Mesendoderm (in vitro differentiated cells): ENCODE results near the gene CLINT1. TPM values are rescaled to one million over a fixed set of nuclear protein-coding genes. Genes with fewer than 3 reads are reported as not detected.

Source experiments
- small RNA-seq: library from polyadenylated mRNA; stranded (forward); fragments of <200 nt; extraction: miRNeasy Mini kit (QIAGEN cat#:217004); gene quantifications from one replicate; pipeline ENCODE3, GENCODE V24; 2013; ENCODE audit not compliant: insufficient read depth

Gene CLINT1

Small RNA genes lying within 50 kb of the gene (small RNA-seq; reads per million reads assigned to genes)
- not detected for gene AC026407.1
- gene RNU6-260P = not detected
